GM19438 (cell line): ENCODE measurements around the gene EEF1AKMT3.

Experiments
- ATAC-seq: cut with Tn5 transposase; IDR thresholded peaks from one replicate; pipeline ENCODE4 v1.9.1; 2021; ENCODE audit warnings: low read depth; ENCODE audit not compliant: unreplicated experiment

Gene EEF1AKMT3

GRCh38 chr12:57734591-57734990 lies 37.8 kb upstream of the EEF1AKMT3 start:
- no peak for ATAC-seq

GRCh38 chr12:57735198-57735855 lies 37.1 kb upstream of the EEF1AKMT3 start:
- no peak for ATAC-seq

- no peak for ATAC-seq
Measured at GRCh38 chr12:57735952-57736740, 36.3 kb upstream of the EEF1AKMT3 start.

- ATAC-seq, result no peak
Measured at GRCh38 chr12:57736741-57737466, 35.5 kb upstream of the EEF1AKMT3 start.

GRCh38 chr12:57737467-57738460 lies 34.6 kb upstream of the EEF1AKMT3 start:
- no peak for ATAC-seq

DNA sequence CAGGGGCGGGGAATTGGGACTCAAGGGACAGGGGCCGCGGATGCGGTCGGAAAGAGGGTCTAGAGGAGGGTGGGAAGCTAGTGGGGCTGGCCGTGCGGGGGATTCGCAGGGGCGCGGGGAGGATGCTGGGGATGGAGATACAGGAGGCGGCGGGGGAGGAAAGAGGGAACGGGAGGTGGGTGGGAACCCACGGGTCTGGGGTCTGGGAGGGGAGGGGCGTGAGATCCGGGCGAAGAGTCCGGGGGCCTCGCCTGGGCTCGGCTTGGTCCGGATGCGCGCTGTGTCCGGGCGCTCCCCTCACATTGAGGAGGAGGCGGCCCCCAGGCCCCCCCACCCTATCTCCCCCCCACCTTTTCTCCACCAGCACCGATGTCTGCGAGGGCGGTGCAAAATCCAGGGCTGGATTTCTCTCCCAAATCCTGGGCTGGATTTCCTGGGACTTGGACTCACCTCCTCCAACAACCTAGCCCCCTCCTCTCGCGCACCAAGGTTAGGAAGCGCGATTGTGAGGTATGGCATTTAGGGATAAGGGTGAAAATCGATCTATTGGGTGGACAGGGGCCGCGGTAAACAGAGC lies 33.7 kb upstream of the EEF1AKMT3 start, which contains the start of gene AGAP2:
Gene AGAP2, minus strand, starts transcription at position 82 of the 577 bp plus-strand sequence. CDS start 496 bp downstream, outside the sequence.
- ATAC-seq, result no peak

DNA sequence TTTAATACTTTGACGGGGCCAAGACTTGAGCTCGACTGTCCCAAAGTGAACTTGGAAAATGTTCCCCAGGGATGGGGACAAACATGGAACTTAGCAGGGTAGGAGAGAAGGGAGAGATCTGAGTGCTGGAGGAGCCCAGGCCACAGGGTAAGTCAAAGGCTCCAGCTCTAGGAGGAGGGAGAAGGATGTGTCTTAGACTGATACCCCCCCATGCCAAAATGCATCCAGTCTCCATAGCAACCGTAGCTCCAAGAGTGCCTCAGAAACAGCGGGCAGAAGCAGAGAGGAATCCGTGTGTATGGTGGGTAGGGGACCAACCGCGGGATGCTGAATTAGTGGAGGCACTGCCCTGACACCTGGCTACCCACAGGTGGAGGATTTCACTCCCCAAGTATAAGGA lies 33.0 kb upstream of the EEF1AKMT3 start:
- no peak for ATAC-seq

DNA sequence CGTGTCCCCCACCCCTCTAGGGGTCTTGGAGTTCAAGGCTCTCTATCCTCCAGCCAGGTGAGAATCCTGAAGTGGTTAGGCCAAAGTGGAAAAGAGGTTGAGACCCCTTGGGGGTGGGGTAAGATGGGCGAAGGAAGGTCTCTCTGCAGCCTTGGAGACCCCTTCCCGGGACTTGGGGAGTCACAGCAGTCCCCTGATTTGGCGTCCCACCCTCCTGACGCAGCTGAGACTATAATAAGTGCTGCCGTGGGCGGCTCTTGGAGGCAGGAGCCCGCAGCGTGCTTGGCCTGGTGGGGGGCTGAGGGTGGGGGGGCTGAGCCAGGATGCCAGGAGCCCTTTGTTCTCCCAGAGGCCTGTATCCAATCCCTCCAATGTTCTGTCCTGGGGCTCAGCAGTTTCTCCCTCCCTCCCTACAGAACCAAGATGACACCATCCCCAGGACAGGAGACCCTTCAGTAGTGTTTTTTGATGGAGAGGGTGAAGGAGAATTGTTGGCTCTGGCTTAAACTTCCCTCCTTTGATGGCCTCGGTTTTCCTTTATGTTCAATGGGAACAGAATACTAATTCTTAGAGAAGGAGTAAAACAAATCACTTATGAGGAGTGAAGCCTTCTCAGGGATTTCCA lies 32.4 kb upstream of the EEF1AKMT3 start:
- no peak for ATAC-seq

DNA sequence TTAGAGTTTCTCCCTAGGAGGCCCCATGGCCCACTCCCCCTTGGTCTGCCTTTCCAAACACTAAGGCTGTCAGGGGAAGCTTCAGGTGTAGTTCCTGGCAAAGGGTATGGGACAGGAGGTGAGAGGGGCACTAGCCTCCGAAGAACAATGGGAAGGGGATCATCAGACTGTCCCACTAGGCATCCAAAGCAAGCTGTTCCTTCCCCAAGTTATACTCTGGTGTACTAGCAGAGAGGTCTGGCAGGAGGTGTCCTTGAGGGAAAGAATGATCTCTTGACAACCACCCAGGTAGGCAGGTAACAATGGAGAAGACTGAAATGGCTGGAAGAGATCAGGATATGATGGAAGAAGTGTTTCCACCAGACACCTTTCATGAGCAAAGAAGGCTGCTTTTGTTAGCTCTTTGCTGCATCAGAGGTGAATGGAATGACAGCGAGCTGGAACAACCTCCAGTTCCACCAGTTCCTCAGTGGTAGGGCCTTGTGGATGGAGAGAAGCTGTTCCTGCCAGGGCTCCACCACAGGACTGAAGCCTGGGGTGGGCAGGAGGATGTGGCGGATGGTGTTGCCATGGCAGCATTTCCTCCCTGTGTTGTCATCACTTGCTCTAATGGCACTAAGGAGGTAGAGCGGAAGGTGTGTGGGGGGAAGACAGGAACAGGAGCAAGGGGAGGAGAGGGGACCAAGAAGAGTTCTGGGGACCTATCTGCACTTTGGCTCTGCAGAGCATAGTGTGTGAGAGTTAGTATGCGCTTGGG lies 31.6 kb upstream of the EEF1AKMT3 start:
- ATAC-seq, result peak; percentile 42

DNA sequence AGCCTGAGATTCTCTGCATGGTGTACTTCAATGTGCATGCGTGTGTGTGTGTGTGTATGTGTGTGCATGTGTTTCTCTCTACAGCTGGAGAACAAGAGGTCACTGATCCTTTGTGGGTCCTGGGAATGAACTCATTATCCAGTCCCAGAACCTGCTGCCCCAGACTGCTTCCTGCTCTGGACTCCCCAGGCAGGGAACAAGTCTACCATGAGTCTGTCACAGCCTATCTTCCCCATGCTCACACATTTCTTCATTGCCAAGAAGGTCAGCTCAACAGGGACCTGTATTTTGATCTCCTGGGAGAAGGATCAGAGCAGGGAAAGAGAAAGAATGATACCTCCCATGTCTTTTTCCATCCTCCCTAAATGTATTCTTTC lies 31.0 kb upstream of the EEF1AKMT3 start:
- ATAC-seq, result no peak

DNA sequence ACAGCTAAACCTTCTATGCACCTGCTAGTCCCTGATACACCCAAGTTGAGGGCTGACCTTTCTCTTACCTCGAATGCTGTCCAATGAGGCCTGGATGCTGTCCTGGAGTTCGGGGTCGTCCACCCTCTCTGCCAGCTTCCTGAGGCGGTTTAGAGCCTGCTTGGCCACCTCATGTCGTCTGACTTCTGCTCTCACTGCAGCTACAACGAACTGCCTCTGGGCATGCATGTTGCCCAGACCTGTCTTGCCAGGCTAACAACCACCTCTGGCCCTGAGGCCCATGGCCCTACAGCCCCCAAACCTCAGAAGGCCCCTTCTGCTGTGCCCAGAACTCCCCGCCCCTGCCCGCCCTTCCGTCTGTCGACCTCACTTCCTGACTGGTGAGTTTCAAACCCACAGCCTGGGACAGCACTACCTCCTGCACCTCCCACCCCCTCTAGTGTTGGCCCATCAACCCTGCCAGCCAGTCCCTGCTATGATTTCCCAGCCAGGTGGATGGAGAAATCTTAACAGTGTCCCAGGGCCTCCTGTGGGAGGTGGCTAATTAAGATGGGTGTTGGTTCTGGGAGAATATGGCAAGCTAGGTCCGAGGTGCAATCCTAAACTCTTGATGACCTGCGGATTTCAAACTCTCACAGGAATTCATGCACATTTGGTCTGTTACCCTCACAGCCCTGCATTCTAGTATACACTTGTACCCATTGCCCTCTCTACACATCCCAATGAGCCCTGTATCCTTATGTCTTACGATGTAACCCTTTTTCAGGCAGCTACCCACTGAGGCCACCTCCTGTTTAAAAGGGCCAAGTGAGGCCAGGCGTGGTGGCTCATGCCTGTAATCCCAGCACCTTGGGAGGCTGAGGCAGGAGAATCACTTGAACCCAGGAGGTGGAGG lies 30.3 kb upstream of the EEF1AKMT3 start:
- peak; percentile 45 for ATAC-seq

GRCh38 chr12:57743769-57744168 lies 28.6 kb upstream of the EEF1AKMT3 start:
- no peak for ATAC-seq

GRCh38 chr12:57744194-57744776 lies 28.1 kb upstream of the EEF1AKMT3 start:
- ATAC-seq, result peak; percentile 32

DNA sequence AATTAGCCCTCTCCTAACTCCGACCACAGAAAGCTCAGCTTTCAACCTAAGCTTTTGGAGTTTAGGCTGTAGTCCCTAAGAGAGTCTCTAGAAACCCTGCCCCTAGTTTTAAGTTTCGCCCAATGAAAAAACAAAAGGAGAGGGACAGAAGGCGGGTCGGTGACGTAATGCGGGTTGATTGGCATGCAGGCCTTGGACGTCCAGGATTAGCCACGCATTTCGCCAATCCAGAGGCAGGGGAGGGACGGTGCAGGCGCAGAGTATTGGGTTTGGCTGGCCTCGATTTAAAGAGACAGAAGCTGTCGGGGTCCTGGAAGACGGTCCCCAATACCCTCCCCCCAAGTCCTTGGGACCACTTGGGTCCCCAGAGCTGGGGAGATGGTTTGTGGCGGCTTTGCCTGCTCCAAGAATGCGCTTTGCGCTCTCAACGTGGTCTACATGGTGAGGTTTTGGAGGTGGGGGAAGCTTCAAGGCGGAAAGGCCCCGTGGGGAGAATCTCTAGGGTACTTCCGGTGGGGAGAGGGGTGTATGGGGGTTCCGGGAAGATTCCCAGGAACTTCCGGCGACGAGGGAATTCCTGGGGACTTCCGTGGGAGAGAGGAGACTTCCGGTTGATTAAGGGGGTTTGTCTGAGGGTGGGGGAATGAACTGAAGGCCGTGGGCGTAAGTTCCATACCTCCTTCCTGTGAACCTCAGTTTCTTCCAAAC lies 27.5 kb upstream of the EEF1AKMT3 start, which contains the start of gene TSPAN31:
Gene TSPAN31, plus strand, starts transcription at position 263 of the 708 bp plus-strand sequence. Its CDS starts 116 bp downstream, at position 379.
- peak; percentile 85 for ATAC-seq

DNA sequence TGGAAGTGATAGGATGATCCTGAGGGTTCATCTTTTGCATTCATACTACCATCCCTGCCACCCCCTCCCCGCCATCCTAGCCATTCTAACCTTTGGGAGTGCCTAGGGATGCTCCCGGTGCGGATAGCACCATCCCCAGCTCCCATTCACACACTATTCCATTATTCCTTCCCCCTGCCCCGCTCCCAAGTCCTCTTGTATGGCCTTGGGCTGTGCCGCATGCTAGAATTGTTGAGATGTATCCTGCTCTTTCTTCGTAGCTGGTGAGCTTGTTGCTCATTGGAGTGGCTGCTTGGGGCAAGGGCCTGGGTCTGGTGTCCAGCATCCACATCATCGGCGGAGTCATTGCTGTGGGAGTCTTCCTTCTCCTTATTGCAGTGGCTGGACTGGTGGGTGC lies 26.9 kb upstream of the EEF1AKMT3 start:
- no peak for ATAC-seq

GRCh38 chr12:57746025-57746424 lies 26.4 kb upstream of the EEF1AKMT3 start:
- no peak for ATAC-seq

- ATAC-seq, result no peak
Measured at GRCh38 chr12:57749061-57749460, 23.4 kb upstream of the EEF1AKMT3 start.
